Islet precursor cell (in vitro differentiated cells): Measurements from ENCODE around the gene ADAMTSL4.
A peak's percentile ranks its signal among the peaks of the same experiment; 100 is the strongest.

ENCODE experiments used
- DNase-seq: peaks from one replicate; pipeline ENCODE4 v3.0.0-alpha.2; 2018

The ADAMTSL4 gene

DNA sequence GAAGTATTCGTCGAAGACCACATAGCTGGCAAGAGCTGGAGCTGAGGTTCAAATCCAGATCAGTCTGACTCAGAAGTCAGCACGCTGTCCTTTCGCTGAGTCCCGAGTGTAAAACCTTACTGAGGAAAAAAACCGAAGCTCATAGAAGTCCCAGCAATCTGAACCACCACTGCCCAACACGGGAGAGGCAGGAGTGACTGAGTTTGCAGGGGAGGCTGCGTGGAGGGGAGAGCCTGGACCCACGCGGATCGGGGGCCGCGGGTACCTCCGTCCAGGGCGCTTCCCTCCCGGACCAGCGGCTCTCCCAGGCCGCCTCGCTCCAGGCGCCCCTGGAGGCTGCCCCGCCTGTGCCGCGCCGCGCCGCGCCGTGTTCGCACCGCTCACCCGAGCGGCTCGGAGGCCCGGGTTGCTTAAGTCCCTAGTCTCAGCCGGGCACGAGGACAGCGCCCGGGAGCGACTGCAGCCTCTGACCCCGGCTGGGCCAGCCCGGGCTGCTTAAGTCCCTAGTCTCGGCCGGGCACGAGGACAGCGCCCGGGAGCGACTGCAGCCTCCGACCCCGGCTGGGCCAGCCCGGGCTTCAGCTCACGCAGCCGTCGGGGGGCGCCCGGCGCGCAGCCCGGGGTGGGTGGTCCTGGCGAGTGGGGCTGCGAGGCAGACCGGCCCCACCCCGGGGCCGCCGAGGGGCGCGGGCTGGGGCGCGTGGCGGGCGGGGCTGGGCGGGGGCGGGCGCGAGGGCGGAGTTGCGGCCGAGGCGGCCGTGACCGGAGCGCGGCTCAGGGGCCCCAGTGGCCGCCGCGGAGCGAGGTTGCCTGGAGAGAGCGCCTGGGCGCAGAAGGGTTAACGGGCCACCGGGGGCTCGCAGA is at the start of gene ADAMTSL4:
TSS of gene ADAMTSL4 (plus strand) at position 777 of the 864 bp plus-strand sequence. CDS start 2,881 bp downstream, outside the sequence.
- DNase-seq, result peak; percentile 90

DNA sequence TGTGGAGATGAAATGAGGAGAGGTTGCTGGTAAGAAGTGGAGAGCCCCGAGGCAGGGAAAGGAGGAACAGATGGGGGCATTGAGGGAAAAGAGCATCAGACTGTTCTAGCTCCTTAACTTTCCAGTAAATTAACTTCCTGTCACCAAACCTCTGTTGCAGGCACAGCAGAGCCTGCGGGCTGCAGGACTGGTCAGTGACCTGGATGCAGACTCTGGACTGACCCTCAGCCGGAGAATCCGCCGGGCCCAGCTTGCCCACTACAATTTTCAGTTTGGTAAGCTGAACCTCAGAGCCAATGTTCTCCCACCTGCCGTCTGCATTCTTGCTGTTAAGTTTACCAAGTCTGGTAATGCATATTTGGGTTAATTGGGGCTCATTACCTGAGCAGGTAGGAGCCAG is 43.8 kb upstream of the ADAMTSL4 start:
- no peak for DNase-seq

DNA sequence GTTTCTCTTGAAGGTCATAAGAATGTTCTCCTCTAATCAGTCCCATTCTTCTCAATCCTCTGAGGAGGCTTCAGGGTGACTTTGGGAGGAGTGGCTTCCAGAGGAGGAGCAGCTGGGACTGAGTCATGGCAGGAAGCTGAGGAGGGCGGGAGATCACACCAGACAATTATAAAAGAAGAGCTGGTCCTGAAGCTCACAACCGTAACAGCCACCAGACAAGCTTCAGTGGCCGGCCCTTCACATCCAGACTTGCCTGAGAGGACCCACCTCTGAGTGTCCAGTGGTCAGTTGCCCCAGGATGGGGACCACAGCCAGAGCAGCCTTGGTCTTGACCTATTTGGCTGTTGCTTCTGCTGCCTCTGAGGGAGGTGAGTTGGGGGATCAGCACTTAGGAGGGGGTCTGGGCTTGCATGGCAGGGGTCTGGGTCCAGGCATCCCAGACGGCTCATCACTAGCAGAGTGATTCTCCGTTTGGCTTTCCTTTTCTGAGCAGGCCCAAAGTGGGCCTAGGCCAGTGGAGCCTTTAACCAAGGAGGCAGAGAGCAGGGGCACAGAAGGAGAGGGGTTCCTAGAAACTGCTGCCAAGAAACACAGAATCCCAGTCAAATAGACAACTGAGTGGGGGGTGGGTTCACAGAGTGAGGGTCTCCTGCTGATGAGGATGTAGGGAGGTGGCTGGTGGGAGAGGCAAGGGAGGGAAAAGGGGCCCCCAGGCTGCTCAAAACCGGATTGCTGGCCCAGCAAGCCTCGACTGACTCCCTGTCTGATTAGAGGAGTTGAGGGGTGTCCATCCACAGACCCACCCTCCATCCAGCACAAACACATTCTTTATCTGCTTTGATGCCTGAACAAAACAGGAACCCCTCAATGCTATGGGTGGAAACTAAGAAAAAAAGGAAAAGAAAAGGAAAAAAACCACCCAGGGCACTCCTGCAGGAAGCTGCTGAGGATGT is 41.0 kb upstream of the ADAMTSL4 start, which contains the start of gene ECM1:
TSS of gene ECM1 (plus strand) at position 198 of the 953 bp plus-strand sequence. CDS start at position 299, 101 bp downstream.
- peak; percentile 79 for DNase-seq

GRCh38 chr1:150508982-150509381 is 40.2 kb upstream of the ADAMTSL4 start:
- no peak for DNase-seq

DNA sequence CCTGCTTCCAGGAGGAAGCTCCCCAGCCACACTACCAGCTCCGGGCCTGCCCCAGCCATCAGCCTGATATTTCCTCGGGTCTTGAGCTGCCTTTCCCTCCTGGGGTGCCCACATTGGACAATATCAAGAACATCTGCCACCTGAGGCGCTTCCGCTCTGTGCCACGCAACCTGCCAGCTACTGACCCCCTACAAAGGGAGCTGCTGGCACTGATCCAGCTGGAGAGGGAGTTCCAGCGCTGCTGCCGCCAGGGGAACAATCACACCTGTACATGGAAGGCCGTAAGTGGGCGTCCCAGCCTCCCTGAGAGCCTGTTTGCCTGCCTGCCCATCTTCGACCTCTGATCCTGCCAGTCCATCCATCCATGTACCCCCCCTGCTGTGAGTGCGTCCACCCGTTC is 37.7 kb upstream of the ADAMTSL4 start:
- DNase-seq, result no peak

GRCh38 chr1:150511985-150512660 is 37.1 kb upstream of the ADAMTSL4 start:
- DNase-seq, result no peak

DNA sequence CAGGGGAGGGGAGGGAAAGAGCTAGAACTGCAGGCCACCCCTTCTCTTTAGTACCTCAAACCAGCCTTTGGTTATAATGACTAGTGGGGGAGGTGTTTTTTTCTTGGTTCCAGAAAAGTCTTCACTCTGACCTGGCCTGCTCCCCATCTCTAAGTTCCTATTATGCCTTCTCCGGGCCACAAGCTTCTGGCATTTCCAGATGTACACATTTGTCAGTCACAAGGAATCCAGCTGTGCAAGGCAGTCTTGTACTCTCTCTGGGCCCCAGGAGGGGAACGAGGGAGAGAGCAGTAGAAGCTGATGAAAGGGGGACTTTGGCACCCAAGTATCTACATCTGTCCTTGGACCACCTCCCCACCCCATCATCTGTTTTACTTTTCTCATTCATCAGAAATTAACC is 36.4 kb upstream of the ADAMTSL4 start:
- DNase-seq, result no peak

GRCh38 chr1:150513351-150513791 is 35.8 kb upstream of the ADAMTSL4 start:
- DNase-seq, result no peak

DNA sequence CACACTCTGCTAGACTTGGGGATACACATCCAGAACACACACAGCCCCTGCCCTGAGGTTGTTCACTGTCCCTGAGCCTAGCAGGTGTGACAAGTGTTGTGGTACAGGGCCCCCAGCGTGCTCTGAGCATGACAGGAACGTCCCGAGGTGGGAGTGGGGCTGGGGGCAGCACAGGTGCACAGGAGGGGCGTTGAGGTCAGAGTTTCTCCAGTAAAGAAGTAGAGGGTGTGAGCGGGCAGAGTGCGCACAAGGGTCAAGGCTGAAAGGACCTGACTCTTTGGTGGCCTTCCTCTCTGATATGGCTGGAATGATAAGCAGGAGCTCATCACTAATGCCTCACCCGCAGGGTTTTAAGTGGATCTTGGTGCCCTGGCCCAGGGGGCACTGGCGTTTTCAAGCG is 34.9 kb upstream of the ADAMTSL4 start:
- no peak for DNase-seq

DNA sequence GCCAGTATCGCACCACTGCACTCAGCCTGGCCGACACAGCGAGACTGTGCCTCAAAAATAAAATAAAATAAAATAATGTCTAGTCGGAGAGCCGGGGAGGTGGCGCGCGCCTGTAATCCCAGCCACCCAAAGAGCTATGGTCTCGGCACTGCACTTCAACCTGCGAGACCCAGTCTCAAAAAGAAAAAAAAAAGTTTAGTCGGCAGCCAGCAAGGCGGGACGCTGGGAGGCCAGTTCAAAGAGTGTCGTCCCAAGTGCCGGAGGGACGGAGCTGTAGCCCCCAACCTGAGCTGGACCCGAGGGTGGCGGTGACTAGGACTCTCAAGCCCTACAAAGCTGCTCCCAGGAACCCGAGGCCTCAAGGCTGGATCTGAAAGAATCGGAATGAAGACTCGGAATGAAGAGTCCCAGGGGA is 34.3 kb upstream of the ADAMTSL4 start:
- DNase-seq, result no peak

- DNase-seq, result peak; percentile 99
Measured at GRCh38 chr1:150515328-150516049, 33.7 kb upstream of the ADAMTSL4 start, which contains the start of gene FALEC. FALEC (plus strand) TSS chr1:150515752.

GRCh38 chr1:150516050-150516591 is 33.1 kb upstream of the ADAMTSL4 start:
- no peak for DNase-seq

GRCh38 chr1:150516616-150517015 is 32.6 kb upstream of the ADAMTSL4 start:
- DNase-seq, result no peak

GRCh38 chr1:150521196-150521968 is 27.8 kb upstream of the ADAMTSL4 start:
- no peak for DNase-seq

- DNase-seq, result no peak
Measured at GRCh38 chr1:150525348-150525747, 23.9 kb upstream of the ADAMTSL4 start.

GRCh38 chr1:150528196-150528595 is 21.0 kb upstream of the ADAMTSL4 start:
- DNase-seq, result no peak

DNA sequence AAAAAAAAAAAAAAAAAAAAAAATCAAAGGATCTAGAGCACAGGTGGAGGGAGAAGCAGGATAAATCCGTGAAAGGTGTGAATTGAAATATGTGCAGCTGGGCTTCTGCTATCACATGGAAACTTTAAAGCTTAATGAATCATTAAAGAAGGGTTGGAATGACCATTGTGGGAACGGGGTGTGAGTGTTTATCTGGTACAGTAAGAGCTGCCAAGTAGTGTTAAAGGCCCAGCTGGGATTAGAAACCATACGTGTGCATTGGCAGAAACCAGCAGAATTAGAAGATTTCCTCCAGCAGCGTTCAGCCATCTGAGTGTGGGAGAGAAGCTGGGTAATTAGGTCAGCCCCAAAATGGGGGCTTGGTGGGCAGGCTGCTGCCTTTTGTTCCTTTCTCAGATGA is 20.2 kb upstream of the ADAMTSL4 start:
- no peak for DNase-seq

DNA sequence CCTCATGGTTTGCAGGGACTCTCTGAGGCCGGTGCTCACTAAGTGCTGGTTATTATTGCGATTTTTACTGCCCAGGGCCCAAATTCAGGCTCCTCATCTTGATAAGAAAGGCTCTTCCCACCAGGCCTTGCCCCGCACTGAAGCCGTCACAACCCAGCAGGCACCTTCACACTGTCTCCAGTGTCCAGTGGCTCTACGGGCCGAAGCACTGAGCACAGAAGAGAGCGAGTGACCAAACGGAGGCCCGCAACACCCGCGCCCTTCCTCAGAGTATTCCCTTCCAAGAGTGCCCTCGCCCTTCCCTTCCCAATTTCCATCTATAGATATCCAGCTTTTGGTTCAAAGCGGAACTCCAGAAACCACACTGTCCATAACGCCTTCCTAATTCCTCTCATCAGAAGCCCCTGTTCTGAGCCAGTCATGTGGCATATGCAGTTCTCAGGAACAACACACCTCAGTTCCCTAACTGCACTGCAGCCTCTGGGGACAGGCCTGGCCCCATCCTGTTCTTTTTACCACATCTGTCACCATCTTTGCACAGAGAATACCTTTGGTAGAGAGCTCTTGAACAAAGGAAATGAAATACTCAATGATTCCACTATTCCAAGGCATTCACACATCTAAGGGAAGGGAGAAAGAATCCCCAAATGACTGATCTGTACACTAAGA is 18.6 kb upstream of the ADAMTSL4 start:
- DNase-seq, result no peak

GRCh38 chr1:150532860-150533259 is 16.3 kb upstream of the ADAMTSL4 start:
- DNase-seq, result no peak

DNA sequence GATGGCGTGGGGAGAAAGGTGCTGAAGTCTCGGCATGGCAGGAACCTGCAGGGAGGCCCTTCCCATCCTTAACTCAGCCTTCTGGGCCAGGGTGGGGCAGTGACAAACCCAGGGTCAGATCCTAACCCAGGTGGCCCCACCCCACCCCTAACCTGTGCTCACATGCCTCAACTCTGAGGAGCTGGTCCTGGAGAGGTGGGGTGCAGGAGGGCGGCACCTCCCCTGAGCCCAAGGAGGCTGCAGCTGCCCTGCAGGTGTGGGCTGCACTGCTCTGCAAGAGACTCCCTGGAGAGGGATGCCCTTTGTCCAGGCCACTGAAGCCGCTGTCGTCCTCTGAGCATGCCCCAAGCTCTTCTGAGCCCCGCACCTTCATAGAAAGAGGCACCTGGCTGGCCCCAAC is 15.2 kb upstream of the ADAMTSL4 start:
- no peak for DNase-seq
